Tibial nerve (tissue), 4 donors: ENCODE measurements around the gene SAG. TPM values are rescaled to one million over a fixed set of nuclear protein-coding genes. Genes with fewer than 3 reads are reported as not detected.

Source experiments
- DNase-seq, 2 donors: peaks; one replicate each; pipeline ENCODE4 v3.0.0-alpha.2; 2019; ENCODE audit warnings: low spot score in 2 of 2
- H3K27ac ChIP-seq, 4 donors: fragments of 200-600 bp; sonication (generic) in 3 of 4; one replicate each; pipeline ENCODE4 v1.5.1; 2017 to 2019; ENCODE audit warnings: mild to moderate bottlenecking in 1 of 4
- H3K27me3 ChIP-seq, 2 donors: fragments of 200-600 bp; sonication (generic) in 1 of 2; one replicate each; pipeline versions ENCODE4 v1.5.1 to v1.6.0; 2017 to 2019
- H3K36me3 ChIP-seq, 3 donors: fragments of 200-600 bp; sonication (generic); one replicate each; pipeline ENCODE4 v1.5.1; 2018 to 2019
- H3K4me1 ChIP-seq, 4 donors: fragments of 200-600 bp; sonication (generic) in 3 of 4; one replicate each; pipeline ENCODE4 v1.5.1; 2017 to 2019
- H3K4me3 ChIP-seq, 4 donors: fragments of 200-600 bp; sonication (generic) in 3 of 4; one replicate each; pipeline ENCODE4 v1.5.1; 2017 to 2019; ENCODE audit warnings: mild to moderate bottlenecking in 1 of 4, moderate library complexity in 1 of 4
- H3K9me3 ChIP-seq, 4 donors: fragments of 200-600 bp; sonication (generic) in 3 of 4; one replicate each; pipeline ENCODE4 v1.5.1; 2017 to 2019
- EP300 ChIP-seq, 2 donors: sonication (generic); formaldehyde crosslinking; IDR thresholded peaks; one replicate each; pipeline ENCODE4 v1.6.1; 2017; ENCODE audit warnings: antibody characterized with exemption in 2 of 2, mild to moderate bottlenecking in 1 of 2
- POLR2A ChIP-seq, 2 donors: fragments of 450-650 bp; IDR thresholded peaks; one replicate each; pipeline ENCODE4 v1.6.1; 2017; ENCODE audit warnings: antibody characterized with exemption in 2 of 2, mild to moderate bottlenecking in 2 of 2, moderate library complexity in 2 of 2
- WGBS, 2 donors: methylation state at CpG; one replicate each; pipeline ENCODE4 v1.1.5; 2018; 5-methylcytosine and 5-hydroxymethylcytosine counted together
- total RNA-seq, 4 donors: library from RNA; depleted of rRNA; stranded (reverse); fragments of >200 nt; gene quantifications; one replicate each; pipeline ENCODE4 v1.1.0, GENCODE V29; 2016
- TF ChIP-seq, protein P1 (sequence below), 5 experiments: fragments of 200-600 bp in 3 of 5; fragments of 450-650 bp in 2 of 5; sonication (generic) in 3 of 5; IDR thresholded peaks; one replicate each; pipeline ENCODE4 v1.5.1; 2016 to 2019; ENCODE audit warnings: antibody characterized with exemption in 5 of 5, mild to moderate bottlenecking in 3 of 5, moderate library complexity in 2 of 5

The SAG gene
- total RNA-seq, 4 donors from 2014 or later: not detected

DNA sequence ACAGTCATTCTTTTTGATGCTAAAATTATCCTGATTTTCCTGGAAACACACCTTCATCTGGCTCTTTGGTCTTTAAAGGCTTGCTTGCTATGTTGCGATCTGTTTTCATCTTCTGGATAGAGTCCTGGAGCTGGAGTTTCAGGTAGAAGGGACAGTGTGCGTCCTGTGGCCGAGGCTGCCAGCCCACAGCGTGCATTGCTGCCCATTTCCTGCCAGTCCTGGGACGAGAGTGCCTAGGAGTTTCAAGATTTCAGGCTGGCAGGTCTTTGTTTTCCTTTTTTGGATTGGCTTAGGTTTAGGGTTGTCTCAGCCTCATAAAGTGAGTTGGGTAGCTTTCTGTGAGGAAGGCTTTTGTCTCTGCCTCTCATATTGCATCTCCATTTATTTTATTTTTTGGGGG, 61.1 kb downstream of the SAG start:
- Histone ChIP-seq H3K27ac (no peak overlapping the region), H3K4me1 (no peaks in the 10 kb centered on the region), H3K4me3 (no peak overlapping the region), H3K36me3 (peaks cover 0 to 8% (median 2%) of the 10 kb centered on the region in 3 donors), H3K27me3 (no peaks in the 10 kb centered on the region), H3K9me3 (peaks cover 0 to 8% (median 0%) of the 10 kb centered on the region in 4 donors)
- no peak for DNase-seq
- WGBS, 2 donors: 82 to 87% methylated on average over 5 of the region's 5 CpGs
- no peak for TF ChIP-seq POLR2A (IDR thresholded peaks at IDR 0.05)
- TF ChIP-seq, protein P1, sequence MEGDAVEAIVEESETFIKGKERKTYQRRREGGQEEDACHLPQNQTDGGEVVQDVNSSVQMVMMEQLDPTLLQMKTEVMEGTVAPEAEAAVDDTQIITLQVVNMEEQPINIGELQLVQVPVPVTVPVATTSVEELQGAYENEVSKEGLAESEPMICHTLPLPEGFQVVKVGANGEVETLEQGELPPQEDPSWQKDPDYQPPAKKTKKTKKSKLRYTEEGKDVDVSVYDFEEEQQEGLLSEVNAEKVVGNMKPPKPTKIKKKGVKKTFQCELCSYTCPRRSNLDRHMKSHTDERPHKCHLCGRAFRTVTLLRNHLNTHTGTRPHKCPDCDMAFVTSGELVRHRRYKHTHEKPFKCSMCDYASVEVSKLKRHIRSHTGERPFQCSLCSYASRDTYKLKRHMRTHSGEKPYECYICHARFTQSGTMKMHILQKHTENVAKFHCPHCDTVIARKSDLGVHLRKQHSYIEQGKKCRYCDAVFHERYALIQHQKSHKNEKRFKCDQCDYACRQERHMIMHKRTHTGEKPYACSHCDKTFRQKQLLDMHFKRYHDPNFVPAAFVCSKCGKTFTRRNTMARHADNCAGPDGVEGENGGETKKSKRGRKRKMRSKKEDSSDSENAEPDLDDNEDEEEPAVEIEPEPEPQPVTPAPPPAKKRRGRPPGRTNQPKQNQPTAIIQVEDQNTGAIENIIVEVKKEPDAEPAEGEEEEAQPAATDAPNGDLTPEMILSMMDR (IDR thresholded peaks at IDR 0.05): no peak
- no peak for TF ChIP-seq EP300 (IDR thresholded peaks at IDR 0.05)

- Histone ChIP-seq H3K4me3 (no peak overlapping the region), H3K4me1 (no peaks in the 10 kb centered on the region), H3K27me3 (no peaks in the 10 kb centered on the region), H3K27ac (no peak overlapping the region), H3K9me3 (peaks cover 0 to under 1% (median 0%) of the 10 kb centered on the region in 4 donors), H3K36me3 (peaks cover 0 to 8% (median 4%) of the 10 kb centered on the region in 3 donors)
- WGBS, 2 donors: 76 to 79% methylated on average over 8 of the region's 8 CpGs
- TF ChIP-seq EP300 (IDR thresholded peaks at IDR 0.05) (no peak), POLR2A (IDR thresholded peaks at IDR 0.05) (no peak)
- TF ChIP-seq, protein P1 (IDR thresholded peaks at IDR 0.05): no peak
- no peak for DNase-seq
These were observed 61.8 kb downstream of the SAG start for GRCh38 chr2:233369462-233369861.

DNA sequence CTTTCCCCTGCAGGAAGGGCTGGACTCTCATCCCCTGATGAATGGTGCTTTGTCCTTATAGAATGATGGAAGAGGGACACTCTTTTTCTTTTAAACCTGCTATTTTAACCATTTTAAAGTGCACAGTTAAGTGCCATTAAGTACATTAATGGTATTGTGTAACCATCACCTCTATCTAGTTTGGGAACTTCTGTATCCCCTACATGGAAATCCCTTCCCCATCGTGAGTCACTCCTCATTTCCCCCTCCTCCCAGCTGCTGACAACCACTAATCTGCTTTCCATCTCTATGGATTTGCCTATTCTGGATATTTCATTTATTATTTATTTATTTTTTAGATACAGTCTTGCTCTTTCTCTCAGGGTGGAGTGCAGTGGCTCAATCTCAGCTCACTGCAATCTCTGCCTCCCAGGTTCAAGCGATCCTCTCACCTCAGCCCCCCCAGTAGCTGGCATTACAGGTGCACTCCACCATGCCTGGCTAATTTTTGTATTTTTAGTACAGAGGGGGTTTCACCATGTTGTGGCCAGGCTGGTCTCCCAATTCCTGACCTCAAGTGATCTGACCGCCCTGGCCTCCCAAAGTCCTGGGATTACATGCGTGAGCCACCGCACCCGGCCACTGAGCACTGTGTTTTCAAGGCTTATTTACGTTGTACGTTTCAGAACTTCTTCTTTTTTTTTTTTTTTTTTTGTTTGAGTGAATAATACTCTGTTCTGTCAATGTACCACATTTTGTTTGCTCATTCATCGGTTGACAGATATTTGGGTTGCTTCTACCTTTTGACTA, 62.5 kb downstream of the SAG start:
- WGBS, 2 donors: 86 to 87% methylated on average over 9 of the region's 9 CpGs
- Histone ChIP-seq H3K36me3 (peaks cover 0 to 8% (median 6%) of the 10 kb centered on the region in 3 donors), H3K9me3 (no peaks in the 10 kb centered on the region), H3K4me1 (no peaks in the 10 kb centered on the region), H3K27ac (no peak overlapping the region), H3K4me3 (no peak overlapping the region), H3K27me3 (no peaks in the 10 kb centered on the region)
- no peak for DNase-seq
- TF ChIP-seq POLR2A (IDR thresholded peaks at IDR 0.05) (no peak), EP300 (IDR thresholded peaks at IDR 0.05) (no peak)
- TF ChIP-seq, protein P1 (IDR thresholded peaks at IDR 0.05): no peak

- Histone ChIP-seq H3K9me3 (no peaks in the 10 kb centered on the region), H3K4me1 (no peaks in the 10 kb centered on the region), H3K4me3 (no peak overlapping the region), H3K36me3 (peaks cover 0 to 8% (median 6%) of the 10 kb centered on the region in 3 donors), H3K27ac (no peak overlapping the region), H3K27me3 (no peaks in the 10 kb centered on the region)
- TF ChIP-seq EP300 (IDR thresholded peaks at IDR 0.05): no peak
- TF ChIP-seq, protein P1 (IDR thresholded peaks at IDR 0.05): no peak
- TF ChIP-seq POLR2A (IDR thresholded peaks at IDR 0.05): no peak
- WGBS, 2 donors: 71 to 81% methylated on average over 2 of the region's 2 CpGs
- no peak for DNase-seq
These were observed 64.0 kb downstream of the SAG start for GRCh38 chr2:233371641-233372040.

GRCh38 chr2:233372855-233373254, 65.2 kb downstream of the SAG start:
- WGBS, 2 donors: 91 to 95% methylated on average over 8 of the region's 8 CpGs

More at GRCh38 chr2:233372855-233373254, 65.2 kb downstream of the SAG start:
- no peaks in the 10 kb centered on the region for H3K27me3 ChIP-seq
- H3K36me3 ChIP-seq: peaks cover 0 to 8% (median 6%) of the 10 kb centered on the region in 3 donors
- H3K4me3 ChIP-seq: no peak overlapping the region
- TF ChIP-seq, protein P1 (IDR thresholded peaks at IDR 0.05): no peak
- TF ChIP-seq POLR2A (IDR thresholded peaks at IDR 0.05) (no peak), EP300 (IDR thresholded peaks at IDR 0.05) (no peak)
- no peaks in the 10 kb centered on the region for H3K9me3 ChIP-seq
- no peaks in the 10 kb centered on the region for H3K4me1 ChIP-seq
- H3K27ac ChIP-seq: no peak overlapping the region
- no peak for DNase-seq
